K562 (cell line): Measurements from ENCODE around the gene MIS18A. TPM values are rescaled to one million over a fixed set of nuclear protein-coding genes. Genes with fewer than 3 reads are reported as not detected.
A peak's percentile ranks its signal among the peaks of the same experiment; 100 is the strongest.

Experiments used
- BCOR ChIP-seq: fragments of 450-650 bp; IDR thresholded peaks from 2 replicates; pipeline ENCODE4 v1.6.1; 2016
- CBX1 ChIP-seq: sonication (generic); IDR thresholded peaks from 2 replicates; pipeline ENCODE4 v1.6.1; 2016; ENCODE audit warnings: antibody characterized with exemption, low read depth, mild to moderate bottlenecking
- CBX2 ChIP-seq: fragments of 200-600 bp; sonication (generic); IDR thresholded peaks from one replicate; pipeline ENCODE4 v1.6.1; 2012; ENCODE audit warnings: mild to moderate bottlenecking, low read length, inconsistent platforms; ENCODE audit not compliant: insufficient read depth, poor library complexity, severe bottlenecking
- CC2D1A ChIP-seq: fragments of 450-650 bp; IDR thresholded peaks from 2 replicates; pipeline ENCODE4 v1.6.1; 2017; ENCODE audit warnings: mild to moderate bottlenecking
- CSDE1 ChIP-seq, 2 experiments: fragments of 450-650 bp; IDR thresholded peaks; 2 replicates each; pipeline ENCODE4 v1.6.1; 2016; ENCODE audit warnings: mild to moderate bottlenecking in 1 of 2
- CUX1 ChIP-seq: fragments of 200-800 bp; sonication (Bioruptor generic); IDR thresholded peaks from 2 replicates; pipeline ENCODE4 v1.6.1; 2016; ENCODE audit warnings: missing genetic modification characterization, missing compliant biosample characterization
- FOXP4 ChIP-seq: sonication (generic); formaldehyde crosslinking; IDR thresholded peaks from 2 replicates; pipeline ENCODE4 v1.8.0; 2022; ENCODE audit warnings: mild to moderate bottlenecking, missing genetic modification reagents, borderline replicate concordance
- LARP7 ChIP-seq: fragments of 450-650 bp; IDR thresholded peaks from 2 replicates; pipeline ENCODE4 v1.6.1; 2016
- MAFK ChIP-seq: IDR thresholded peaks from 2 replicates; pipeline ENCODE4 v1.6.1; 2011; ENCODE audit warnings: low read length, improper control_type of control experiment
- ZNF253 ChIP-seq: fragments of 250-450 bp; sonication (Bioruptor Pico); conservative IDR thresholded peaks from 2 replicates; pipeline ENCODE4 v1.6.1; 2021; ENCODE audit warnings: mild to moderate bottlenecking
- ZNF277 ChIP-seq: fragments of 250-450 bp; sonication (Bioruptor Pico); IDR thresholded peaks from 2 replicates; pipeline ENCODE4 v1.8.0; 2022; ENCODE audit warnings: inconsistent platforms, mild to moderate bottlenecking, moderate library complexity, borderline replicate concordance
- ZNF644 ChIP-seq: fragments of 200-800 bp; sonication (Bioruptor generic); IDR thresholded peaks from 2 replicates; pipeline ENCODE4 v1.6.1; 2016; ENCODE audit warnings: low read depth, missing genetic modification characterization, missing compliant biosample characterization
- ZNF785 ChIP-seq: fragments of 250-450 bp; sonication (Bioruptor Pico); IDR thresholded peaks from 2 replicates; pipeline ENCODE4 v1.4.0; 2020; ENCODE audit warnings: mild to moderate bottlenecking
- polyA plus RNA-seq, 8 experiments: library from polyadenylated mRNA; depleted of rRNA in 4 of 8; stranded (reverse) in 5 of 8; unstranded in 3 of 8; fragments of >200 nt; fragmentation: Nextera tagmentation in 2 of 8; fragmentation: Illumina TruSeq in 1 of 8; extraction: Ambion mirVana in 2 of 8; extraction: Trizol in 1 of 8; gene quantifications; 2 replicates each; pipeline versions ENCODE4 v1.2.1 to v1.2.3, GENCODE V29; 2011 to 2014; ENCODE audit warnings: inconsistent platforms in 1 of 8, missing spikeins in 1 of 8
- total RNA-seq, 7 experiments: library from RNA; depleted of rRNA in 6 of 7; stranded (reverse); fragments of >200 nt in 6 of 7; fragmentation: Illumina TruSeq in 2 of 7; extraction: Trizol in 2 of 7; gene quantifications; 2 replicates each; pipeline versions ENCODE4 v1.2.1 to v1.2.3, GENCODE V29; 2011 to 2021; ENCODE audit warnings: low replicate concordance in 1 of 7
- TF ChIP-seq, protein P1 (sequence below): fragments of 450-650 bp; IDR thresholded peaks from 2 replicates; pipeline ENCODE4 v1.6.1; 2017; ENCODE audit warnings: antibody characterized with exemption, mild to moderate bottlenecking

MIS18A gene
- total and polyA plus RNA-seq, 9 of the 15 experiments (the other 6 are each of a cell fraction or from before 2014, with no cell fraction given): 17.7 to 75.3 (median 60.3) TPM

GRCh38 chr21:32278518-32279376 is at the start of gene MIS18A (continued):
- TF ChIP-seq, protein P1, sequence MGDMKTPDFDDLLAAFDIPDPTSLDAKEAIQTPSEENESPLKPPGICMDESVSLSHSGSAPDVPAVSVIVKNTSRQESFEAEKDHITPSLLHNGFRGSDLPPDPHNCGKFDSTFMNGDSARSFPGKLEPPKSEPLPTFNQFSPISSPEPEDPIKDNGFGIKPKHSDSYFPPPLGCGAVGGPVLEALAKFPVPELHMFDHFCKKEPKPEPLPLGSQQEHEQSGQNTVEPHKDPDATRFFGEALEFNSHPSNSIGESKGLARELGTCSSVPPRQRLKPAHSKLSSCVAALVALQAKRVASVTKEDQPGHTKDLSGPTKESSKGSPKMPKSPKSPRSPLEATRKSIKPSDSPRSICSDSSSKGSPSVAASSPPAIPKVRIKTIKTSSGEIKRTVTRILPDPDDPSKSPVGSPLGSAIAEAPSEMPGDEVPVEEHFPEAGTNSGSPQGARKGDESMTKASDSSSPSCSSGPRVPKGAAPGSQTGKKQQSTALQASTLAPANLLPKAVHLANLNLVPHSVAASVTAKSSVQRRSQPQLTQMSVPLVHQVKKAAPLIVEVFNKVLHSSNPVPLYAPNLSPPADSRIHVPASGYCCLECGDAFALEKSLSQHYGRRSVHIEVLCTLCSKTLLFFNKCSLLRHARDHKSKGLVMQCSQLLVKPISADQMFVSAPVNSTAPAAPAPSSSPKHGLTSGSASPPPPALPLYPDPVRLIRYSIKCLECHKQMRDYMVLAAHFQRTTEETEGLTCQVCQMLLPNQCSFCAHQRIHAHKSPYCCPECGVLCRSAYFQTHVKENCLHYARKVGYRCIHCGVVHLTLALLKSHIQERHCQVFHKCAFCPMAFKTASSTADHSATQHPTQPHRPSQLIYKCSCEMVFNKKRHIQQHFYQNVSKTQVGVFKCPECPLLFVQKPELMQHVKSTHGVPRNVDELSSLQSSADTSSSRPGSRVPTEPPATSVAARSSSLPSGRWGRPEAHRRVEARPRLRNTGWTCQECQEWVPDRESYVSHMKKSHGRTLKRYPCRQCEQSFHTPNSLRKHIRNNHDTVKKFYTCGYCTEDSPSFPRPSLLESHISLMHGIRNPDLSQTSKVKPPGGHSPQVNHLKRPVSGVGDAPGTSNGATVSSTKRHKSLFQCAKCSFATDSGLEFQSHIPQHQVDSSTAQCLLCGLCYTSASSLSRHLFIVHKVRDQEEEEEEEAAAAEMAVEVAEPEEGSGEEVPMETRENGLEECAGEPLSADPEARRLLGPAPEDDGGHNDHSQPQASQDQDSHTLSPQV: 0 out of 2 replicates have a peak, but pooled peaks have one; percentile 12
- no peak for TF ChIP-seq CC2D1A
- no peak for TF ChIP-seq ZNF785
- TF ChIP-seq CBX1: peak; percentile 87; the same call in 1 of the 2 replicates
- TF ChIP-seq LARP7: 0 out of 2 replicates have a peak, but pooled peaks have one; percentile 17
- no peak for TF ChIP-seq ZNF644 (tag)
- TF ChIP-seq ZNF253 (CRISPR knock-in tag): no peak
- peak; percentile 56 for TF ChIP-seq BCOR
- TF ChIP-seq CUX1 (CRISPR knock-in tag): no peak
- TF ChIP-seq FOXP4: no peak
- peak; percentile 54 for TF ChIP-seq MAFK
- TF ChIP-seq ZNF277 (CRISPR knock-in tag): no peak
- TF ChIP-seq CBX2: no peak
- no peak for TF ChIP-seq CSDE1 (IDR thresholded peaks at IDR 0.05)
